Stimulated activated CD4-positive, alpha-beta T cell treated with anti-CD3 and anti-CD28 coated beads, TNF-alpha, amount 100 ng/mL, for 24 hours (primary cell): Measurements from ENCODE around the gene RPL3.
A peak's percentile ranks its signal among the peaks of the same experiment; 100 is the strongest.
"Not testable (repeated sequence)": the region's sequence is repeated elsewhere in the genome, so short reads cannot be mapped to it uniquely, and the experiment has no call there.

Source experiments
- DNase-seq, 3 experiments: peaks; one replicate each; pipeline ENCODE4 v3.0.0-alpha.2; 2020; ENCODE audit warnings: low read depth in 3 of 3

RPL3 gene

DNA sequence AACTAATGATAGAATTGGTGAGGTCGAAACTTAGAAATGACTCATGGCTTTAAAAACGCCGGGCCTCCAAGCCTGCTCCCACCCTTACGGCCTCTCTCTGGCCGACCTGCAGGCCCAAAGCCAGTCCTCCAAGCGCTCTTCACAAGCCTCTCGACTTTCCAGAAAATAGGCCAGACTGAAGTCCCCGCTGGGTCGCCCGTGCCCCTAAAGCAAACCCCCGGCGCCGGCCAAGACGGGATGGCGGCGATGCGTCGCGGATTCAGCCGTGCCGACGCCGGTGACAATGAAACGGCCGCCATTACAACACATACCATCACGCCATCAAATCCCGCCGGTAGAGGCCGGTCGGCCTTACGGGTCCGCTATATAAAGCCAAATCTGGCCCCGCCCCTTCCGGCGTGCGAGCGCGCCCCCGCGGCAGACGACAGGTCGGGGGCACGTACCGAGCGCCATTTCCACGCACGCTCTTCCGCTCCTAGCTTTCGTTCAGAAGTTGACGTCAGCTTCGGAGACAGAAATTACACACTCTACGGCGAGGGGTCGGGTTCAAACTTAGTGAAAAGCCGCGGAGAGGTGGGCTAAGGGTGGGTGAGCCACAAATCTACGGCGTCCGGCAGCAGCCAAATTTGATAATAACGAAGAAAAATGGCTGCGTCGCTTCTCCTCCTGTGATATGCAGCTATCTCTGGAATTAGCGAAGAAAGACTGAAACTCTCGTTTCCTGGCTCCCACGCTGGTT lies at the start of gene RPL3:
TSS of gene RPL3 (minus strand) at position 340 of the 739 bp plus-strand sequence. CDS start at position 314, 26 bp downstream.
- peak; percentile 91 to 95 (median 93) for DNase-seq

DNA sequence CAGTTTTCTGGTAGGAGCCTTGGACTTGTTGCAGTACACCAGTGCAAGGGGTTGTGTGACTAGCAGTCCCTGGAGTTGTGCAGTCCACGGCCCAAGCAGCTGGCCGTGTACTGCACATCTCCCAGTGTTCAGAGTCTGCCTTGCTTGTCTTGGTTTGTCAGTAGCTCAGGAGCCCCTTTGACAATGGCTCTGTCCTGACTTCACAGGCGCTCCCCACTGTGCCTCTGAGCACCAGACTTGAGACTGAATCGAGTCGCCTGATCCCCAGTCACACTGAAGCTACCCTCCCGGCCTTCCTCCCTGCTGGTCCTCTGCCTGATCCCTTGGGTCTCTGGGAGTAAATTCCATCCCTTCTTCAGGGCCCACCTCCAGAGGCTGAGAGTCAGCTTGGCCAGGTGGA lies 49.8 kb upstream of the RPL3 start:
- no peak for DNase-seq

DNA sequence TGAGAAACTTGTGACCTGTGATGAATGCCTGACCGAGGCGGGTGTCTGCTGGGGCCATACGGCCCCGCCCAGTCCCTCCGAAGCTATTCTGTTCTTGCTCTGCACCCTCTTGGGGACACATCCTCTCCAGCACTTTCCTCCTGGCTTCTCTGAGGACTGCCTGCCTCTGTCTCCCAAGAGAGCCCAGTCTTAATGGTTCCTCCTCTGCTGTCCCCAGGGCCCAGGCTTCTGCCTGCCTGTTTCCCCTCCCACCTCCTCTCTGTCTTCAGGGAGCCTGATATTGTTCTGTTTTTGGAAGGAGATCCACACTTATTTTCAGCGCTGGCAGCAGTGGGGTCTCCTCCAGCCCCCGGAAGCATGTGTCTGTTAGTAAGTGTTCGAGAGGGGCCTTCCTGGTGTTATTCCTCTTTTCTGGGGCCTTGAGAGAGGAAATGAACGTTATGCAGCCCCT lies 49.1 kb upstream of the RPL3 start:
- no peak for DNase-seq

DNA sequence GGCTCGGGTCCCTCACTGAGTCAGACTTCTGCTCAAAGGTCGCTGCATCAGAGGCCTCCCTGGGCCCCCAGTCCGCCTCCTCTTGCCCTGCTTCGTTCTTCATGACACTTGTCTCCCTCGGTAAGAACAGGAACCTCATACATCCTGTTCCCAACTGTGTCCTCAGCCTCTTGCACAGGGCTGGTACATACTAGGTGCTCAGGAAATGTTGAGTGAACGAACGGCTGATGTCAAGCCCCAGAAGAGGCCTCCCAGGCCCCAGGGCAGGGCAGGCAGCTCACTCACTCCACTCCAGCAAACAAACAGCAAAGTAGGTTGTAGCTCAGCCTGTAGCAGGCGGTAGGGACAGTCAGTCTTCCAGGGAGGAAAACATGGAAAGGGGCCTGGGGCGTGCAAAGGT lies 47.6 kb upstream of the RPL3 start:
- DNase-seq: no peak

DNA sequence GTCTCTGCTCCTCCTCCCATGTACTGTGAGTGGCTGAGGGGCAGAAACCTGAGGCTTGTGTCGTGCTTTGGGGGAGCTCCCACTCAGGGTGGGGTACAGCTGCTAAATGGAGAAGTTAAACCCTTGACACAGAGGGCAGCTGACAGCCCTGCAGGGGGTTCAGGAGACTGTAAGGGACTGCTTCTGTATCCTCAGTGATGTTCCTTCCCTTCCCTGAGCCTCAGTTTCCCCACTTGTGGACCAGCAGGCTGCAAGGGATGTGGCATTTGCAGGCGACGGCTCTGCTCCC lies 46.0 kb upstream of the RPL3 start:
- no peak for DNase-seq

DNA sequence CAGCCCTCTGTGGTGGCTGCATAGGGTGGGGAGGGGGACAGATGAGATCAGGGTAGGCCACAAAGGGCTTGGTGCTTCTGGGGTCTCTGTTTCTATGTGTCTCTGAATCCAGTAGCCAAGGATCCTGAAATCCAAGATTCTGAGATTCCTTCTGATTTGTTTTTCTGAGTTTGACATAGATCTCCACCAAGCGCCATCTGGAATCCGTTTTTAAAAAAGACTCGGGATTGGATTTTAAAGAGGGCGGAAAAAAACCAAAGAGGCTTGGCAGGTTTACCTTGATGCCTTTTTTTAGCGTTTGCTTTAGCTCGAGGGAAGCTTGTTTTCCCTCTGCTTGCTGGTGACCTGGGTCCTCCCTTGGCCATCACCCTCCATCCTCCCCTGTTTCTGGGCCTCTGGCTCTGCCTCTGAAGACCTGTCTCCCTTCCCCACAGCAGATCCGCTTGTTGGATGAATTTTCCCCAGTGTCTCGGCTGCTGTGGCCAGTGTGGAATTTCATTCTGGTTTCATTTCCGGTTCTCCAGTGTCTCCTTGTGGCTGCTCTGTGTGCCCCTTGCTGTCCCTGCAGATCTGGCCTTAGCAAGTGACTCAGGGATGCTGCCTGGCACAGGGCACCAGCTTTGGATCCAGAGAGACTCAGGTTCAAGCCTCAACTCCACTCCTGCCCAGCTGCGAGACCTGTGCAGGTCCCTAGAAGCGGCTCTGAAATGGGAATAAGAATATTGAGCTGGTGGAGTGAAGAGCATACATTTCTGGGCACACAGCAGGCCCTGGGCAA lies 45.5 kb upstream of the RPL3 start:
- DNase-seq: no peak

DNA sequence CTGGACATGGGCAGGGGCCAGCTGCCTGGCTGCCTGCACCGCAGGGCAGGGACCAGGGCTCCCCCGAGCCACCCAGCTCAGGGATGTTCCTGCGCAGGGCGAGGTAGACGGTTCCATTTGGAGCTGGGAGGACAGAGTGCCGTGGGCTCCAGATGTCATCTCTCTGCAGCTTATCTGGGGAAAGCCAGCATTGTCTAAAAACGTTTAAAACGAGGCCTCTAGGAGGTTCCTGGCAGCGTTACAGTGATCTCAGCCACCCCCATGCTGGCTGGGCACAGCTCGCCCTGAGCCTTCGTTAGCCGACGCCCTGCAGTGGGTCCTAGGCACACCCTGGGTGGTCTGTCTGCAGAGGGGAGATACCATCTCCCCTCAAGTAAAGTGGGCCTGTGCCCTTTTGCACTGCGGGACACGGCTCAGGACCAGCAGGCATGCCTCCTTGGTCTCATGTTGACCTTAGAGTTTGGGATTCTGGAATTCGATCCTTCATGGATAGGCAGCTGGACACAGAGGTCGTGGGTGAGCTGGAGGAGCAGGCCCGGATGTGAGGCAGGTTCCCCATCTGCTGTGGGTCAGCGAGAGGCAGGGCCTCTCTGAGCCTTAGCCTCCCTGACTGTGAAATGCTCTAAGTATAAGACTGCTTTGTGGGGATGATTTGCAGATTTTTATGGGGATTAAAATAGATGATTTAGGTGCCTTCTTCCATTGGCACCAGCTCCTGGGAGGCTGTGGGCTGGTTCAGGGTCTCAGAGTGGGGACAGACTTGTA lies 44.5 kb upstream of the RPL3 start:
- DNase-seq: no peak

DNA sequence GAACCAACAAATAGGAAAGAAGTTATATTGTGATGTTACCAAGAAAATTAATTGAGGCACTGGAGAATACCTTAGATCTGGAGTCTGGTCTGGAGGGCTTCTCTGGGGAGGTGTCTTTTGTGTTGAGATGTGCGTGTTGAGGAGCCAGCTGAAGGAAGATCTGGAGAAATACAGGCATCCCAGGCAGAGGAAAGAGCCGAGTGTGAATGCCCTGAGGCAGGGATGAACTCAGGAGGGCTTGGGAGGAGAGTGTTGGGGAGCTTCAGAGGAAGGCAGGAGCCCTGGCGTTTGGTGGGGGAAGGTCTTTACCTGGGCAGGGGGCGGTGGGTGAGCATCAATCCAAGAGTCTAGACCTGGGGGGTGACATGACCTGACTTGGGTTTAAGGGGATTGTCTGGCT lies 43.5 kb upstream of the RPL3 start:
- DNase-seq: no peak

DNA sequence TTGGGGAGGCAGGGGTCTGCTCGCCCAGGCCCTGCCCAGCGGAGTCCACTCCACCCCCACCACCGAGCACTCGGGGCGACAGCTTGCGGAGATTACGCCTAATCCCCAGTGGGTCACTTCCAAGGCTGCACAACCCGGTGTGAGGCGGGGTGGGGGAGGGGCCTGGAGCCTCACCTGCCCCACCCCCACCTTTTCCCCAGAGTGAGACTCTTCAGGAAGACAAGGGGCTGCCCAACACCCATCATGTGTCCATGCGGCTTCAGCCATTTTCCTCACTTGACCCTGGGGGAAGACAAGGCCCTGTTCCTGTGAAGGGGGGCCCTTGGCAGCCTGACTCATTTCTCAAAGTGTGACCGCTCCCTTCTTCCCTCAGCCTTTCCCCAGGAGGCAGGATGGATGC lies 42.8 kb upstream of the RPL3 start:
- no peak for DNase-seq

DNA sequence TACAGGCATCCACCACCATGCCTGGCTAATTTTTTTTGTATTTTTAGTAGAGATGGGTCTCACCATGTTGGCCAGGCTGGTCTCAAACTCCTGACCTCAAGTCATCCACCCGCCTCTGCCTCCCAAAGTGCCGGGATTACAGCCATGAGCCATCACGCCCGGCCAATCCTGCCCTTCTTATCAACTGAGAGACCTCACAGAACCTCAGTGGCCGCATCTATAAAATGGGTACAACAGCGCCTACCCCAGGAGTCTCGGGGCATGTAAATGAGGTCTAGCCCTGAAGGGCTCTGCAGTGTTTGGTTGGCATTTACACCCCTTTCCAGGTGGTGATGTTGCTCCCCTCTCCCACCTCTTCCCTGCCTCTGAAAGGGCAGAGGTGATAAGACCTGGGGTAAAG lies 42.1 kb upstream of the RPL3 start:
- no peak for DNase-seq

DNA sequence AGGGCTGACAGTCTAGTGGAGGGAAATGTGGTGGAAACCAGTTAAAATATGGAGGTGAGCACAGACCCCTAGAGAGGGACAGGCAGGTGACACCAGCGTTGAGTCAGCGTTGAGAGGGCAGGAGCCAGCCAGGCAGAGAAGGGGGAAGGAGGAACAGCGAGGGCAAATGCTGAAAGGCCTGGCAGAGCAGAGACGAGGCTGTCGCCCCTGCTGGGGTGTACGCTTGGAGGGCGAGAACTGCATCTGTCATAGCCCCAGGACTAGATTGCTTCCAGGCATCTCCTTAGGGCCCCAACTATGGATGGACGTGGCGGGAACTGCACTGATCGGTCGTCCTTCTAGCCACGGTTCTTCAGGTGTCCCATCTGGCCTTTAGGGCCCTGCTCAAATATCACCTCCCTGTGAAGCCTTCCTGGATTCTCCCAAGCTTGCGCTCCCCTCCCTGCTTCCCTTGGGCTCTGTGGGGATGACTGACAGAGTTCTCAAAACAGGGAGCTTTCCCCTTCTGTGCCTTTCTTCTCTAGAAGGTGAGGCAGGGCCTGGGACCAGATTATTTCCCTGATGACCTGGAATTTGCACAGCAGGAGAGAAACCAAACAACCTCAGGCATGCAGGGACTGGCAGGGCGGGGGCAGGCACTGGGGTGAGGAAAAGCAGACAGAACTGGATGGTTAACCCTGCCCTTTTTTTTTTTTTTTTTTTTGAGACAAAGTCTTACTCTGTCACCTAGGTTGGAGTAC lies 41.4 kb upstream of the RPL3 start:
- DNase-seq: no peak

DNA sequence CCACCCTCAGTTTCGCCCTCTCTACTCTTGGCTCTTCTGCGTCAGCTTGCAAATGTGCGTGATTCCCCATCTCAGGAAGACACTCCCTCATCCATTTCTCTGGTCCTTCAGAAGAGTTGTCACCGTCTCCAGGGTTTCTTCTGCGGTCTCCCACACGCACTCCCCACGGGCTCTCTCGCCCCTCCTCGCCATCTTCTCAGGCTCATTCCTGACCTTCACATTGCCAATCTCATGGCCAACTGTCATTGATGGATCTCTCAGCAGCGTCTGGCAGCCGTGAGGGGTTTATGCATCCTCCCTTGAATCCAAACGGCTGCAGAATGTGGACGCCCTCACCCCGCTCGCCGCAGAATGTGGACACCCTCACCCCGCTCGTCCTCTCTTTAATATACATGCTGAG lies 40.8 kb upstream of the RPL3 start:
- DNase-seq: no peak

DNA sequence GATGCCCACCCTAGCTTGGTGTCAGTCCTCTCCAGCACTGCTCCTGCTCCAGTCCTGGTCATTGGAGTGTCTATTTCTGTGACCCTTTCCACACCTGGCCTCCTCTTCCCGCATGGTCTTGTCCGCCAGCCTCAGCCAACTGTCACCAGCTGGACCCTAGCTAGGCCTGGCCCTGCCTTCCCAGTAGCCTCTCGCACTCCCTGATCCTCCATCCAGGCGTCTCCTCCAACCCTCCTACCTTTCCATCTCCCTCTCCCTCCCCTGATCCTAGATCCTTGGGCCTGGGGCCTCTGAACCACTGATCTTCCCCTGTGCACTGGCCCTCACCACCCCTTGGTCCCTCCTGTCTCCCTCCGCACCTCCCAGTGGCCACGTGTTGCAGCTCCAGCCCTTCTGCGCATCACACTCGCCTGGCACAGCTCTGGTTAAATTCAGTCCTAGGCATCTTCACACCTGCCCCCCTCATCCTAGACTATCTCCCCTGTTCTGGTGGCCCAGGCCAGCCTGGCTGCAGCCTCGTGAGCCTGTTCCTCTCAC lies 40.3 kb upstream of the RPL3 start:
- no peak for DNase-seq

DNA sequence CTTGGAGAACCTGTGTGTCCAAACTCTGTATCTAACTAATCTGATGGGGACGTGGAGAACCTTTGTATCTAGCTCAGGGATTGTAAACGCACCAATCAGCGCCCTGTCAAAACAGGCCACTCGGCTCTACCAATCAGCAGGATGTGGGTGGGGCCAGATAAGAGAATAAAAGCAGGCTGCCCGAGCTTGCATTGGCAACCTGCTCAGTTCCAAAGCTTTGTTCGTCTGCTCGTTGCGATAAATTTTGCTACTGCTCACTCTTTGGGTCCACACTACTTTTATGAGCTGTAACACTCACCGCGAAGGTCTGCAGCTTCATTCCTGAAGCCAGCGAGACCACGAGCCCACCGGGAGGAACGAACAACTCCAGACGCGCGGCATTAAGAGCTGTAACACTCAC lies 38.8 kb upstream of the RPL3 start:
- DNase-seq: not testable (repeated sequence)

DNA sequence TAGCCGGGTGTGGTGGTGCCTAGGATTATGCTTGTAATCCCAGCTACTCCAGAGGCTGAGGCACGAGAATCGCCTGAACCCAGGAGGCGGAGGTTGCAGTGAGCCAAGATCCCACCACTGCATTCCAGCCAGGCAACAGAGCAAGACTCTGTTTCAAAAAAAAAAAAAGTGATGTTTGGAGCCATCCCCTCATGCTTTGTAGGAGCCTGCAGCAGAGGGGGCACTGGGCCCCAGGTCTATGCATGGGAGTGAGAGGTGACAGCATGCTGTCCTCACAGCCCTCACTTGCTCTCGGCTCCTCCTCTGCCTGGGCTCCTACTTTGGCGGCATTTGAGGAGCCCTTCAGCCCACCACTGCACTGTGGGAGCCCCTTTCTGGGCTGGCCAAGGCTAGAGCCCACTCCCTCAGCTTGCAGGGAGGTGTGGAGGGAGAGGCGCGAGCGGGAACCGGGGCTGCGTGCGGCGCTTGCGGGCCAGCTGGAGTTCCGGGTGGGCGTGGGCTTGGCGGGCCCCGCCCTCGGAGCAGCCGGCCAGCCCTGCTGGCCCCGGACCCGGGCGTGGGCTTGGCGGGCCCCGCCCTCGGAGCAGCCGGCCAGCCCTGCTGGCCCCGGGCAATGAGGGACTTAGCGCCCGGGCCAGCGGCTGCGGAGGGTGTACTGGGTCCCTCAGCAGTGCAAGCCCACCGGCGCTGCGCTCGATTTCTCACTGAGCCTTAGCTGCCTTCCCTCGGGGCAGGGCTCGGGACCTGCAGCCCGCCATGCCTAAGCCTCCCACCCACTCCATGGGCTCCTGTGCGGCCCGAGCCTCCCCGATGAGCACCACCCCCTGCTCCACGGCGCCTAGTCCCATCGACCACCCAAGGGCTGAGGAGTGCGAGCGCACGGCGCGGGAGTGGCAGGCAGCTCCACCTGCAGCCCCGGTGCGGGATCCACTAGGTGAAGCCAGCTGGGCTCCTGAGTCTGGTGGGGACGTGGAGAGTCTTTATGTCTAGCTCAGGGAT lies 38.0 kb upstream of the RPL3 start:
- not testable (repeated sequence) for DNase-seq

DNA sequence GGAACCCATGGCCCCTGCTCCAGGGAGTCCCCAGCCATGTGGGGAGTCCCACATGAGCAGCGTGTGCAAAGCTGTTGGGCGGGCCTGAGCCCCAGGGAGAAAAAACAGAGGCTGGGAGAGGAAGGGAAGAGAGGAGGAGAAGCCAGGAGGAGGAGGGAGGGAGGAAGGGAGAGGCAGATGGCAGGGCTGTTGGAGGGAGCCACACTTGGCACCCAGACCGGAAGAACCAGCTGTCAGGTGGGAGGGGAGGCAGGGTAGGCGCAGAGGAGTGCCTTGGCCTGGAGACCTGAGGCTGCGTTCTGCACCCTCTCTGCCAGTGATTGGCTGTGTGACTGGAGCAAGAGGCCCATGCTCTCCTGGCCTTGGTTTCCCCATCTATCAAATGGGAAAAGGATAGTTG lies 37.0 kb upstream of the RPL3 start:
- no peak for DNase-seq

DNA sequence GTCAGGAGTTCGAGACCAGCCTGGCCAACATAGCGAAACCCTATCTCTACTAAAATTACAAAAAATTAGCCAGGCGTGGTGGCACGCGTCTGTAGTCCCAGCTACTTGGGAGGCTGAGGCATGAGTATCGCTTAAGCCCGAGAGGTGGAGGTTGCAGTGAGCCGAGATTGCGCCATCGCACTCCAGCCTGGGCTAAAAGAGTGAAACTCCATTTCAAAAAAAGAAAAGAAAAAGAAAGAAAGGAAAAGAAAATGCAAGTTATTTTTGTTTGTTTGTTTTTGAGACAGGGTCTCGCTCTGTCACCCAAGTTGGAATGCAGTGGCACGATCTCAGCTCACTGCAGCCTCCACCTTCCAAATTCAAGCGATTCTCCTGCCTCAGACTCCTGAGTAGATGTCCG lies 36.4 kb upstream of the RPL3 start:
- not testable (repeated sequence) for DNase-seq

DNA sequence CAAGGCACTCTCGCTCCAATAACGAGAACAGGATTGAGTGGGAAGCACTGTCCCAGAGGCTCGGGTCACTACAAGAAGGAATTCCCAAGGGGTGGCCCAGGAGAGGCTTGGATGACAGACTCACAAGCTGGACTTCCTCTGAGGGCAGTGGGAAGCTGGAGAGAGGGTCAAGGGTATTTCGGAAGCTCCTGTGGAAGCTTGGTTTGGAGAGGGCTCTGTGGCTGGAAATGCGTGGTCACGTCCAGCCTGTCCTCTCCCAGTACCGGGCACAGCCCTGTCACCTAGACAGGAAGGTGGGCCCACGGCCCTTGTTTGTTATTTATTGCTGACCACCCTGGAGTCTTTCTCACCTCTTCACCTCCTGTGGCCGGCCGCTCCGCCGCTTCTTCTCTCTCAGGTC lies 35.7 kb upstream of the RPL3 start:
- DNase-seq: no peak

DNA sequence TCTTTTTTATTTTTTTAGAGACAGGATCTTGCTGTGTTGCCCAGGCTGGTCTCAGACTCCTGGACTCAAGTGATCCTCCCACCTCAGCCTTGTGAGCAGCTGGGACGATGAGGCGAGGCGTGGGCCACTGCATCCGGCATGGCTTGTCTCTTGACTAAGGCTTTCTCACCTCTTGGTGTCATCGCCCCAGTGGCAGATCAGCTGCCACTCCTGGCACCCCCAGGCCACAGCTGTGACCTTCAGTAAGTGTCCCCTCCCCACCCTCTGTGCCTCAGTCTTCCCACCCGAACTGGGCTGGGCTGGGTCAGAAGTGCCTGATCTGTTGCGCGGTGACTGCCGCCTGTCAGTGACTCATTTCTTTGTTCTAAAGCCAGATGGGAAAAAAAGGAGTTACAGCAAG lies 33.9 kb upstream of the RPL3 start:
- no peak for DNase-seq

DNA sequence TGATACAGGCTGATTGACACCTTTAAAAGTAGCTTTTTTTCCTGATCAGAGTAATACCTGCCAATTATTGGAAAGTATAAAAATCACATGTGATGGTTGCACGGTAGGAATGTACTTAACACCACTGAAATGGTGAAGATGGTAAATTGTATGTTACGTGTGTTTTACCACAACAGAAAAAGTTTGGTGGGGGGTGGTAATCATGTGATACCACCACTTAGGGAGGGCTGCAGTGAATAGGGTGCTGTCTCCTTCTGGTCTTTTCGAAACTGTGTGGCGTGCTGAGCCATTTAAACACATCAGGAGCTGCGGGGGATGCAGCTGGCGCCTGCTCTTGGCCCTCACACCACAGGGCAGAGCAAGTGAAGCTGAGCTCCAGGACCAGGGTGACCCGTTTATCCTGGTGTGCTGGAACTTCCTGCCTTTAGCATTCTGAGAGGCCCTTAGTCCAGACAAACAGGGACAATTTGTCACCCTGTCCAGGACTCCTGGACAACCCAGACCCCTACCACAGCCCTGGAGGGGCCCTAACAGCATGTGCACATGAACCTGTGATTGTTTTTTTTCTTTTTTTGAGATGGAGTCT lies 33.0 kb upstream of the RPL3 start:
- DNase-seq: no peak
